Glutamatergic neuron (in vitro differentiated cells): ENCODE data around the gene TNFRSF6B. TPM values are rescaled to one million over a fixed set of nuclear protein-coding genes. Genes with fewer than 3 reads are reported as not detected.
A peak's percentile ranks its signal among the peaks of the same experiment; 100 is the strongest.

ENCODE experiments used
- DNase-seq: peaks from one replicate; pipeline ENCODE4 v3.0.0; 2022
- H3K27ac Mint-ChIP-seq: one replicate; pipeline ENCODE4 v1.8.0; 2020; ENCODE audit warnings: mild to moderate bottlenecking, mixed read lengths, inconsistent platforms; ENCODE audit not compliant: unreplicated experiment
- H3K27me3 Mint-ChIP-seq: one replicate; pipeline ENCODE4 v1.8.0; 2020; ENCODE audit warnings: mild to moderate bottlenecking, moderate library complexity, mixed read lengths, inconsistent platforms; ENCODE audit not compliant: unreplicated experiment
- H3K36me3 Mint-ChIP-seq: one replicate; pipeline ENCODE4 v1.8.0; 2020; ENCODE audit warnings: mild to moderate bottlenecking, mixed read lengths, inconsistent platforms; ENCODE audit not compliant: unreplicated experiment
- H3K4me1 Mint-ChIP-seq: one replicate; pipeline ENCODE4 v1.8.0; 2020; ENCODE audit warnings: mild to moderate bottlenecking, low read depth, mixed read lengths, inconsistent platforms; ENCODE audit not compliant: unreplicated experiment
- H3K4me3 Mint-ChIP-seq: one replicate; pipeline ENCODE4 v1.8.0; 2020; ENCODE audit warnings: mild to moderate bottlenecking, mixed read lengths, inconsistent platforms; ENCODE audit not compliant: unreplicated experiment
- H3K9me3 Mint-ChIP-seq: one replicate; pipeline ENCODE4 v1.8.0; 2020; ENCODE audit warnings: mild to moderate bottlenecking, moderate library complexity, mixed read lengths, inconsistent platforms; ENCODE audit not compliant: unreplicated experiment
- CTCF ChIP-seq: fragments of 200-600 bp; sonication (generic); IDR thresholded peaks from one replicate; pipeline ENCODE4 v1.5.0; 2021; ENCODE audit not compliant: partially characterized antibody, unreplicated experiment
- total RNA-seq: library from RNA; stranded (reverse); fragmentation: NEBNext Ultra II Directional; extraction: Animal tissue kit (Norgen Biotek cat#: 25700); gene quantifications from one replicate; pipeline ENCODE4 v1.2.1, GENCODE V29; 2021; ENCODE audit not compliant: unreplicated experiment

The TNFRSF6B gene
- total RNA-seq, 1 donor from 2014 or later, result not detected

DNA sequence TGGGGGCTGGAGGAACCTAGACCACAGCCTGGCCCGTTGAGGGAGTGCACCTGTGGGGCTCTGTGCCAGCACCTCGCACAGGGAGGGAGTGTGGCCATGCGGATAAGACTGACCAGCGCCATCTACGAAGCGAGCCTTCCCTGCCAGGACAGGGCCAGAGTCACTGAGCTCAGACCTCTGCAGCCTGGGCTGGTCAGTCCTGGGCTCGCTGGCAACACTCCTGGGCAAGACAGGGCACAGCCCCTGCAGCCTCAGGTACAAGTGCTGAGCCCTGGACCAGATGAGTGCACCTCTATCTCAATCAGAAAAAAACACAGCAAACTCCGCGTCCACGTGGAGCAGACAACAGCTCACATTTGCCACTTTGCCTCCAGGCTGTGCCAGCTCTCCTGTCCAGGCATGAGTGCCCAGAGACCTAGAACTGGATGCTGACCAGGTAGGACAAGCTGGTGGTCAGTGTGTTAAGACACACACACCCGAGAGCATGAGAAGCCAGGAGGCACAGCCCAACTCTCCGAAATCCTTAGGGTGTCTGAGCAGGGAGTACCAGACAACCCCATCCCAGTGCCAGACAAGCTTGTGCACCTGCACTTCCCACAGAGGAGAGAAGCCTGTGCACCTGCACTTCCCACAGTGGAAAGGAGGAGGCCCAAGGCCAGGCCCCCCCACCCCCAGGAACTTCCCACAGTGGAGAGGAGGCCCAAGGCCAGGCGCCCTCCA is 6.5 kb downstream of the TNFRSF6B start:
- peaks cover 6% of the 10 kb centered on the region for H3K4me1 Mint-ChIP-seq
- H3K36me3 Mint-ChIP-seq, result no peaks in the 10 kb centered on the region
- H3K27me3 Mint-ChIP-seq, result peaks cover 14% of the 10 kb centered on the region
- no peak overlapping the region for H3K4me3 Mint-ChIP-seq
- H3K27ac Mint-ChIP-seq, result no peak overlapping the region
- no peak for DNase-seq
- peaks cover 11% of the 10 kb centered on the region for H3K9me3 Mint-ChIP-seq
- no peak for TF ChIP-seq CTCF

GRCh38 chr20:63703471-63703975 is 7.1 kb downstream of the TNFRSF6B start:
- Mint-ChIP-seq H3K27me3 (peaks cover 13% of the 10 kb centered on the region), H3K27ac (no peak overlapping the region), H3K36me3 (no peaks in the 10 kb centered on the region), H3K4me3 (no peak overlapping the region), H3K9me3 (peaks cover 11% of the 10 kb centered on the region), H3K4me1 (peaks cover 6% of the 10 kb centered on the region)
- TF ChIP-seq CTCF, result no peak
- DNase-seq, result no peak

- no peak overlapping the region for H3K4me3 Mint-ChIP-seq
- H3K9me3 Mint-ChIP-seq, result peaks cover 11% of the 10 kb centered on the region
- no peak for TF ChIP-seq CTCF
- no peak overlapping the region for H3K27ac Mint-ChIP-seq
- H3K4me1 Mint-ChIP-seq, result peaks cover 12% of the 10 kb centered on the region
- no peak for DNase-seq
- H3K27me3 Mint-ChIP-seq, result peaks cover 13% of the 10 kb centered on the region
- H3K36me3 Mint-ChIP-seq, result no peaks in the 10 kb centered on the region
Measured at GRCh38 chr20:63703976-63704748, 7.7 kb downstream of the TNFRSF6B start.

GRCh38 chr20:63704749-63705117 is 8.3 kb downstream of the TNFRSF6B start:
- H3K27me3 Mint-ChIP-seq, result peaks cover 14% of the 10 kb centered on the region
- peaks cover 12% of the 10 kb centered on the region for H3K4me1 Mint-ChIP-seq
- peaks cover 11% of the 10 kb centered on the region for H3K9me3 Mint-ChIP-seq
- no peak for DNase-seq
- TF ChIP-seq CTCF, result no peak
- H3K4me3 Mint-ChIP-seq, result peak overlapping the region; percentile 65
- H3K36me3 Mint-ChIP-seq, result no peaks in the 10 kb centered on the region
- H3K27ac Mint-ChIP-seq, result peak overlapping the region; percentile 44
